ENCODE results near the gene RBFOX2. TPM values are rescaled to one million over a fixed set of nuclear protein-coding genes. Genes with fewer than 3 reads are reported as not detected.

Gene RBFOX2
- total and polyA plus RNA-seq, 11 donors, result 31.0 to 102 (median 84.0) TPM

- TF ChIP-seq CTCF (IDR thresholded peaks at IDR 0.05) (no peak), POLR2A (IDR thresholded peaks at IDR 0.05) (no peak)
- Histone ChIP-seq H3K27me3 (no peaks in the 10 kb centered on the region), H3K36me3 (no peaks in the 10 kb centered on the region), H3K9me3 (no peaks in the 10 kb centered on the region), H3K27ac (no peak overlapping the region), H3K4me1 (peaks cover 2 to 52% (median 30%) of the 10 kb centered on the region in 12 donors), H3K4me3 (no peak overlapping the region)
- WGBS, 4 donors, result 86 to 92% (median 88%) methylated on average over 3 of the region's 3 CpGs
- no peak for DNase-seq
- intact Hi-C loops (cut with DNase I), result no loop called here
- no peak for ATAC-seq
These were observed 71.8 kb downstream of the RBFOX2 start for GRCh38 chr22:35956850-35957249.

DNA sequence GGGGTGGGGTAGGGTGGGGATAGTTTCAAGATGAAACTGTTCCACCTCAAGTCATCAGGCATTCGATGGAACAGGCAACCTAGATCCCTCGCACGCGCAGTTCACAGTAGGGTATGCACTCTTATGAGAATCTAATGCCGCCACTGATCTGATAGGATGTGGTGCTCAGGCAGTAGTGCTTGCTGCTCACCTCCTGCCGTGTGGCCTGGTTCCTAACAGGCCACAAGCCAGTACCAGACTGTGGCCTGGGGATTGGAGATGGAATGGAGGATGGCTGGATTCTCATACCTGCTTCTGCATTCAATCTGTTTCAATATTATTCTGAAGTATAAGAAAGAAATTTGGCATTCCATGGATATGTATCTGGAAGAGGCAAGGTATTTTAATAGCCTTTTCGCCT is 73.1 kb downstream of the RBFOX2 start:
- peaks cover 0 to 42% (median 24%) of the 10 kb centered on the region in 12 donors for H3K4me1 ChIP-seq

DNA sequence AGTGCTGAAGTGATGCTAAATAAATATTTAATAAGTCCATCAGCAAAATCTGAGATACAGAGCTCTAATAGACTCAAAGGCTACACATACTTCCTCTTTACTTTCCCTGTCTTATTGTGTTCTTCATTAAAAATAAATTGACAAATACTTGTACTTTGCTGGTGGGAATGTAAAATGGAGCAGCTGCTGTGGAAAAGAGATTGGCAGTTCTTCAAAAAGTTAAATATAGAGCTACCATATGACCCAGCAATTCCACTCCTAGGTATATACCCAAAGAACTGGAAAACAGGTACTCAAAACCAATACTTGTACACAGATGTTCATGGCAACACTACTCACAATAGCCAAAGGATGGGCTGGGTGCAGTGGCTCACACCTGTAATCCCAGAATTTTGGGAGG is 76.0 kb downstream of the RBFOX2 start:
- DNase-seq (no peak), ATAC-seq (no peak)
- Histone ChIP-seq H3K4me1 (peaks cover 0 to 20% (median 4%) of the 10 kb centered on the region in 12 donors), H3K4me3 (no peak overlapping the region), H3K27me3 (no peaks in the 10 kb centered on the region), H3K36me3 (no peaks in the 10 kb centered on the region), H3K27ac (no peak overlapping the region), H3K9me3 (no peaks in the 10 kb centered on the region)
- intact Hi-C loops (cut with DNase I), result no loop called here
- TF ChIP-seq POLR2A (IDR thresholded peaks at IDR 0.05) (no peak), CTCF (IDR thresholded peaks at IDR 0.05) (no peak)

More for the DNA sequence above, 73.1 kb downstream of the RBFOX2 start:
- no peaks in the 10 kb centered on the region for H3K36me3 ChIP-seq
- intact Hi-C loops (cut with DNase I), result no loop called here
- no peaks in the 10 kb centered on the region for H3K9me3 ChIP-seq
- no peak overlapping the region for H3K4me3 ChIP-seq
- ATAC-seq (no peak), DNase-seq (no peak)
- 95 to 97% (median 96%) methylated on average over 7 of the region's 7 CpGs for WGBS, 4 donors
- H3K27me3 ChIP-seq, result no peaks in the 10 kb centered on the region
- TF ChIP-seq POLR2A (IDR thresholded peaks at IDR 0.05) (no peak), CTCF (IDR thresholded peaks at IDR 0.05) (no peak)
- no peak overlapping the region for H3K27ac ChIP-seq

GRCh38 chr22:35950262-35950661 is 78.4 kb downstream of the RBFOX2 start:
- Histone ChIP-seq H3K36me3 (no peaks in the 10 kb centered on the region), H3K4me3 (no peak overlapping the region), H3K4me1 (peaks cover 0 to 19% (median 4%) of the 10 kb centered on the region in 12 donors), H3K9me3 (no peaks in the 10 kb centered on the region), H3K27me3 (no peaks in the 10 kb centered on the region), H3K27ac (no peak overlapping the region)
- no peak for TF ChIP-seq CTCF (IDR thresholded peaks at IDR 0.05)
- no peak for TF ChIP-seq POLR2A (IDR thresholded peaks at IDR 0.05)
- WGBS, 4 donors, result 83 to 86% (median 85%) methylated on average over 2 of the region's 2 CpGs
- DNase-seq, result no peak
- ATAC-seq, result no peak
- intact Hi-C loops (cut with DNase I), result no loop called here
